ENCODE data around the gene OCSTAMP.
A peak's percentile ranks its signal among the peaks of the same experiment; 100 is the strongest.

The OCSTAMP gene

DNA sequence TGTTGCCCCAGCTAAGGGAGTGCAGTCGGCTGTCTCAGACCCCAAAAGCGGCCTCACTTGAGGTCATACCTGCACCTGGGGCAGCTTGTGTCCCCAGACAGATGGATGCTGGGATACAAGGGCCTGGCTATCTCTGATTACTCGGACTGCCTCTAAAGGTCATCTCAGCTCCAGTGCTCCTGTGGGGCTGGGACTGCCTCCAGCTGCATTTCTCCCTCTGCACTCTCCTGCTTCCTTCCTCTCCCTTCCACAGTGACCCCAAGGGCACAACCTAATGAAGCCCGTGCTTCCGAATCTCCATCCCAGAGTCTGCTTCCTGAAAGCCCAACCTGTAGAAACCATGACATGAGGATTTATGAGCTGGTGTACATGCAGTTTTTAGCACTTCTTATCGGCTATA is 22.8 kb upstream of the OCSTAMP start:
- DNase-seq, result no peak

GRCh38 chr20:46572790-46573189 is 22.3 kb upstream of the OCSTAMP start:
- DNase-seq, result no peak

- no peak for DNase-seq
Measured at GRCh38 chr20:46572153-46572552, 21.7 kb upstream of the OCSTAMP start.

DNA sequence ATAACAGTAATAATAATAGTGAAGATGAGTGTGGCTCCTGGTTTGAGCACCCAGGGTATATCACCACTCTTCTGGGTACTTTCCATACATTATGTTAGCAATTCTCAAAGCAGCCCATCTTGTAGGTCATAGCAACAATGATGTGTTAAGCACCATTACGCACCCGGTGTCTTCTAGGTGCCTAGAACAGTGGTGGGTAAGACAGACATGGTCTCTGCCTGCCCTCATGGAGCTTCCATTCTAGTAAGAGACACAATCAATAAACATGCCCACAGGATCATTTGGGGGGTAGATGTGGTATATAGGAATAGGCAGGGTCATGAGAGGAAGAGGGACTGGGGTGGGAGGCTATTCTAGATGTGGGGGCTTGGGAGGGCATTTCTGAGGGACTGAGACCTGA is 21.0 kb upstream of the OCSTAMP start:
- DNase-seq, result no peak

DNA sequence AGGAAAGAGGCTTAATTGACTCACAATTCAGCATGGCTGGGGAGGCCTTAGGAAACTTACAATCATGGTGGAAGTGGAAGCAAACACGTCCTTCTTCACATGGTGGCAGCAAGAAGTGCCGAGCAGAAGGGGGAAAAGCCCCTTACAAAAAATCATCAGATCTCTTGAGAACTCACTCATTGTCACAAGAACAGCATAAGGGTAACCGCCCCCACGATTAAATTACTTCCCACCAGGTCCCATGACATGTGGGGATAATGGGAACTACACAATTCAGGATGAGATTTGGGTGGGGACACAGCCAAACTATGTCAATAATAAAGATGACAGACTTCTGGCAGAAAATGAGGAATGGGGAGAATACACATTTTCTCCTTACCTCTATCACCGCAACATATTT is 20.5 kb upstream of the OCSTAMP start:
- no peak for DNase-seq

GRCh38 chr20:46569961-46570360 is 19.5 kb upstream of the OCSTAMP start:
- no peak for DNase-seq

GRCh38 chr20:46568570-46569129 is 18.2 kb upstream of the OCSTAMP start:
- DNase-seq, result no peak

DNA sequence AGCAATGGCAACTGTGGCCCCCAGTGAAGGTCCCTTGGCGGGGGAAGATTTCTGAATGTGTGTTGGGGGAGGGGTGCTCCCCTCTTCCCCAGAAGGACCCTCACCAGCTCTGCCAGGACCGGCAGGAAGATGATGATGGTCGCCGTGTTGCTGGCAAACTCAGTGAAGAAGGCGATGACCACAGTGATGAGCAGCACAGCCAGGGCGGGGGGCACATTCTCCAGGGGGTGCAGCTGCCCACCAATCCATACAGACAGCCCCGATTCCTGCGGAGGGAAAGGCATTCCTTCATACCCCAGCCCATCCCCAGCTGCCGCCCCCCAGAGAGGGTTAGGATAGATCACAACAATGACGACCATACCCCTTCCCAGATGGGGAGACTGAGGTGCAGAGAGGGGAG is 15.7 kb upstream of the OCSTAMP start:
- DNase-seq, result no peak

DNA sequence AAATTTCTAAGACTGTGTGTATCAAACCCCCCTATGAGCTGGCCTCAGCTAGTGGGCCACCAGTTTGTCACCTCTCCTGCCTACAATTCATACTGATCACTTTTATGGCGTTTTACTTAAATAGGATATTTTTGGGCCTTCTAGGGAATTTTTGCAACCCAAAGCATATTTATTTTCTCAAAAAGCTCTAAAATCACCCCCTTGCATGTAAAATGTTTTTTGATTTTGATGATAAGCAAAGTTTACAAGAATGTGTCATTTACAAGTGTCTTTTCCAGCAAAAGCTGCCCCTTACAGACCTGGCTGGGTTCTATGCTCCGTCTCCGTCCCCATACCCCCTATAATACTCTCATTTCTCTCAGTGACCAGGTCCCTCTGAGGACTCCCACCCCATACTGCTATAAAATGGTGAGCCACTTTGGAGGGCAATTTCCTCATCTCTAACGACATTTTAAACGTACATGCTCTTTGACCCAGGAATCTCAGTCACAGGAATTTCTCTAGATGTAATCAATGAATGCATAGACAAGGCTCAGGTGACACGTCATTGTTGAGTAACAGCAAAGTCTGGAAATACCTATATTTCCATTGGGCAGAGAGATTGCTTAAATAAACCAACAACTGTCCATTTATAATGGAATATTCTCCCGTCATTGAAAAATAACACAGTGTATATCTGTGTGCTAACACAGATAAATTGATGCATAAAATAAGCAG is 13.9 kb upstream of the OCSTAMP start:
- no peak for DNase-seq

DNA sequence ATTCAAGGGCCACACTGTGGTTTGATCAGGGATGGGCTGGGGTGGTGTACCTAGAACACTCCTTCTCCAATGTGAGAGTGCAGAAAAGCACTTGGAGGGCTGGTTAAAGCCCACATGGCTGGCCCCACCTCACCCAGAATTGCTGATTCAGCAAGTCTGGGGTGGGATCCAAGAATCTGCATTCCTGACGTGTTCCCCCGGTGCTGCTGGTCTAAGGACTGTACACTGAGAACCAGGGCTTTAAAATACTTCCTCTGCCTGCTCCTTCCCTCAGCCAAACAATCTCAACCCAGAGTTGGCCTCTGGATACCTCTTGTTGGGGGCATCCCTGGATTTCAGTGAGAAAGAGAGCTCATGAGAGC is 13.4 kb upstream of the OCSTAMP start:
- no peak for DNase-seq

- DNase-seq, result no peak
Measured at GRCh38 chr20:46563170-46563859, 12.9 kb upstream of the OCSTAMP start.

DNA sequence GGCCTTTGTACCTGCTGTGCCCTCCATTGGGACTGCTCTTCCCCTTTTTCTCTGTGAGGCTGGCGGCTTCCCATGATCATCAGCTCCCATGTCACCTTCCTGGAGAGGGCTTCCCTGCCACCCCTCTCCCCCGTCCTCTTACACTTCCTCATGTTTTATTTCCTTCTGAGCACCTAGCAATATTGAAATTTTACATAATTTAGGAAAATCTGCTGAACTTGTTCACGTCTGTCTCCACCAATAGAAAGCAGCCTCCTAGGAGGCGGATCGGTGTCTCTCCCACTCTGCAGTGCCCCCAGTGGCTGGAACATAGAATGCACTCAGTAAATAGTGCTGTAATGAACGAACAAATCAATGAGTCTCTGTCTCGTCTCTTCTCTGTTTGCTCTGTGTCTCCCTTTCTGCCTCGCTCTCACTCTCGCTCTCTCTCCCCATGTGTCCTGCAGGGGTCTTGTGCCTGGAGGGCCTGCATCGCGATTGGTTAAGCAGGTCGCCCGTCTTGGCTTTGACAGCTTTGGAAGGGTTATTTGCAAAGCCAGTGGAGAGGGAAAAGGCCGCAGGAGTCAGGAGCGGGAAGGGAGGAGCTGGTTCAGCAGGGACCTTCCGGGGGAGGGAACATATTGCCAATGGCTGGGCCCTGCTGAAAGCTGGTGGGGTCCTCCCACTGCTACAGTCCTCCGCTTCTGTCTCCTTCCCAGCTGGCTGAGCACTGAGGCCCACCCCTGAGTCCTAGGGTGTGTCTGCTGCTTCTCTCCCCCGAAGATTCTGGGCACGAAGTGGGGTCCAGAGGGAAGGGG is 12.1 kb upstream of the OCSTAMP start:
- peak; percentile 13 to 49 for DNase-seq

DNA sequence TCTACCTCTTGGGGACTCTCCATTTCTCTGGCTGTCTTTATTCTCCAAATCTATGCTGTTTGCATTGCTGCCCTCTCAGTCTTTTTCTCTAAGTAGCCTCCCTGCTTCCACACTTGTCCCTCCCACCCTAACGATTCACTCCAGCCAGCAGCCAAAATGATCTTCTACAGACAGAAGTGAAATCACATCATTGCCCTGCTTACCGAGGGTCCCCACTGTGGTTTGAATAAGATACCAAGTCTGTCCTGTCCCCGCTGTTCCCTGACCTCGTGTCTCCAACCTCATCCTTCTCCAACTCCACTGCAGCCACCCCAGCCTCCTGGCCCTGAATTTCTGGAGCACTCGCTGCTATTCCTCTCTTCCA is 11.5 kb upstream of the OCSTAMP start:
- no peak for DNase-seq

GRCh38 chr20:46559685-46560440 is 9.4 kb upstream of the OCSTAMP start:
- DNase-seq, result peak in 1 of 2 experiments; percentile 20

GRCh38 chr20:46559001-46559400 is 8.5 kb upstream of the OCSTAMP start:
- no peak for DNase-seq

DNA sequence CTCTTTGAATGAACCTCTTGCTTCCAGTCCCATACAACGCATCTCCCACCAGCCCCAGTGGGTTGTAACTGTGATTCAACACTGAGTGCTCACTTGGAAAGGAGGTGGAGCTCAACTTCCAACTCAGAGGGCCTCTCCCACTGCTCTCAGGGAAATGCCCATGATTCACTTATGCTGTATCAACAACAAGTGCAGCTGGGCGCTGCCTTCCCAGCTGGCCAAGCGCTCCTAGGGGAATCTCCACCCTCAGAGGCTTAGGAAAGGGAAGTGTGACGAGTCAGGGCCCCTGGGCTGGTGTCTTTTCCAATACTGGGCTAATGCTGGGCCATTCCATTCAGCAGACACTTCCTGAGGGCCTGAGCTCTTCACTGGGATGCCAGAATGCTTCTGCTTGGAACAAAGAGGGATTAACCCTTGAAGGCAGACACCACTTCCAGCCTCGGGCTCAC is 8.1 kb upstream of the OCSTAMP start:
- DNase-seq, result peak; percentile 64 to 86

GRCh38 chr20:46557231-46557956 is 6.9 kb upstream of the OCSTAMP start:
- DNase-seq, result peak in 1 of 2 experiments; percentile 33

DNA sequence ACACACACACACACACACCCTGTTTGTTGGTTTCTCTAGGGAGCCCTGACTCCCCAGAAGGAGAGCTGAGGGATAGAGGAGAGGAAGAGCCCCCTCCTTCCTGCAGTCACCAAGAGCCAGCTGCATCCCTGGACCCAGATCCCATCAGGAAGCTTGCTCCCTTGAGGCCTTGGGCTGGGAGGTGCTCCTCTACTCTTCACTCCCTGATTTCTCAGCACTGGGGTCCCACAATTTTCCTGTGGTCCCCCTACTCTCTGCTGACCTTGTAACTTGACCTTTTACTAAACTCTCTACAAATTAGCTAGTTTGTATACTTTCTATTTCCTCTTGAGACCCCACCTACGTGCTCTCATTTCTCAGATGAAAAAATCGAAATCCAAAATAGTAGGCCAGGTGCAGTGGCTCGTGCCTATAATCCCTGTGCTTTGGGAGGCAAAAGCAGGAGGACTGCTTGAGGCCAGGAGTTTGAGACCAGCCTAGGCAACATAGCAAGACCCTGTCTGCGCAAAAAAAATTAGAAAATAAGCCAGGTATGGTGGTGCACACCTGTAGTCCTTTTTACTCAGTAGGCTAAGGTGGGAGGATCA is 5.0 kb upstream of the OCSTAMP start:
- DNase-seq, result no peak

- DNase-seq, result no peak
Measured at GRCh38 chr20:46554828-46555227, 4.4 kb upstream of the OCSTAMP start.

DNA sequence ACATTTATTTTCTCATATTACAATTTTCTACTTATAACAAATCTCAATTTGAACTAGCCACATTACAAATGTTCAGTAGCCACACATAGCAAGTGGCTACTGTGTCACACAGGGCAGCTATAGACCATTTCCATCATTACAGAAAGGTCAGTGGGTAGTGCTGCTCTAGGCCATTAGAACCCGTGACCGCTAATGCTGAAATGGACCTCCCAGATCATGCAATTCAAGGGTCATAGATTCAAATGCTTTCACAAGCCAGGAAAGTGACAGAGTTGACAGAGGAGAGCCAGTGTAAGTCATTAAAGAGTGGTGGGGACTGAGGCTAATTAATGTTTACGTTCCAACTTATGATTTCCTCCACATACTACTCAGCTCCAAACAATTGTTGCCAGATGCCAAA is 3.5 kb upstream of the OCSTAMP start:
- no peak for DNase-seq

Data from SW 1271 (cell line).